ENCODE results near the gene DNAJC15. TPM values are rescaled to one million over a fixed set of nuclear protein-coding genes. Genes with fewer than 3 reads are reported as not detected.
"Not testable (repeated sequence)": the region's sequence is repeated elsewhere in the genome, so short reads cannot be mapped to it uniquely, and the experiment has no call there.

The DNAJC15 gene
- total RNA-seq, 1 donor from 2014 or later, result 17.1 TPM

DNA sequence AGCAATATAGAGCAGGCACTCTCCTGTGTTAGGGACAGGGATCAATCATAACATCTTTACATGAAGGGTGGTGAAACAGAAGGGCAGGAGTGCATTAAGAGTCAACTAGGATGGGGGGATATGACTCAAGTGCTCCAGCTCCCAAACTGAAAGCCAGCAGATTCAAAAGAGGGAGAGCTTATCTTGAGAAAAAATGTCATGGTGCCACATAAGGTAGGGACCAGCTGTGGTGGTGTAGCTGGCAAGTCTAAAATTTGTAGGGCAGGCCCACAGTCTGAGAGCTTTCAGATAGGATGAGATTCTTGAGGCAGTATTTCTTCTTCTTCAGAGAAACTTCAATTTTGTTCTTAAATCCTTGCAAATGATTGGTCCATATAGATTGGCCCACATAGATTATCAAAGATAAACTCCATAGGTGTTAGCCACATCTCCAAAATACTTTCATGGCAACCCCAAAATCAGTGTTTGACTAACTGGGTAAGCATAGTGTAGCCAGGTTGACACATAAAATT lies 19.1 kb downstream of the DNAJC15 start:
- intact Hi-C loops (cut with micrococcal nuclease), result no loop called here

GRCh38 chr13:43044720-43045301 lies 21.4 kb downstream of the DNAJC15 start:
- intact Hi-C loops (cut with micrococcal nuclease), result no loop called here

DNA sequence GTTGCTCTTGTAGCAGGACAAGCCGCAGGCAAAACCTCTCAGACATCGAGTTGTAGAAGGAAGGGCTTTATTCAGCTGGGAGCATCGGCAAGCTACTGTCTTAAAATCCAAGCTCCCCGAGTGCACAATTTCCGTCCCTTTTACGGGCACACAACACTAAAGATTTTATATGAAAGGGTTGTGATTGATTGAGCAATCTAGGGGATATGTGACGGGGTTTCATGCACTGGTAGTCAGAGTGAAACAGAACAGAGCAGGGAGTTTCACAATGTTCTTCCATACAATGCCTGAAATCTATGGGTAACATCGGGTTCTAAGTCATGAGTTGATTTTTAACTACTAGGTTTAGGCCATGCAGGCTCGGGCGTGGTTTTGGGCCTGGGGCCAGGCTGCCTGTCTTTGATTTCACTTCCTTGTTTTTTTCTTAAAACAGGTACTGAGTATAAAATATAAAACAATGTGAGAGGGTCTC lies 22.0 kb downstream of the DNAJC15 start:
- intact Hi-C loops (cut with micrococcal nuclease), result not testable (repeated sequence)

DNA sequence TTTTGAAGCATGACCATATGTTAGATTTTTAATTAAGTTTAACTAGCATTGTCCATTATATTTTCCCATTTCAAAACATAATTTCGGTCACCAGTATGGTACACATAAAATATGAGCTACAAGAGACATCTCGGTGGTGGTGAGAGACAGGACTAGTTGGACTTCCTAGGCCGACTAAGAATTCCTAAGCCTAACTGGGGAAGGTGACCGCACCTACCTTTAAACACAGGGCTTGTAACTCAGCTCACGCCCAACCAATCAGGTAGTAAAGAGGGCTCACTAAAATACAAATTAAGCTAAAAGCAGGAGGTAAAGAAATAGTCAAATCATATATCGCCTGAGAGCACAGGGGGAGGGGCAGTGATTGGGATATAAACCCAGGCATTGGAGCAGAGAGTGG lies 22.9 kb downstream of the DNAJC15 start:
- intact Hi-C loops (cut with micrococcal nuclease), result no loop called here

GRCh38 chr13:43054803-43055802 lies 31.7 kb downstream of the DNAJC15 start:
- intact Hi-C loops (cut with micrococcal nuclease), result loop anchor here (1.0 to 2.0 kb wide), 2 partner anchors 32 to 63 kb away; partner anchors contain the start of genes DNAJC15 and EPSTI1

- intact Hi-C loops (cut with micrococcal nuclease), result no loop called here
These were observed 34.4 kb downstream of the DNAJC15 start for GRCh38 chr13:43057653-43058317.

DNA sequence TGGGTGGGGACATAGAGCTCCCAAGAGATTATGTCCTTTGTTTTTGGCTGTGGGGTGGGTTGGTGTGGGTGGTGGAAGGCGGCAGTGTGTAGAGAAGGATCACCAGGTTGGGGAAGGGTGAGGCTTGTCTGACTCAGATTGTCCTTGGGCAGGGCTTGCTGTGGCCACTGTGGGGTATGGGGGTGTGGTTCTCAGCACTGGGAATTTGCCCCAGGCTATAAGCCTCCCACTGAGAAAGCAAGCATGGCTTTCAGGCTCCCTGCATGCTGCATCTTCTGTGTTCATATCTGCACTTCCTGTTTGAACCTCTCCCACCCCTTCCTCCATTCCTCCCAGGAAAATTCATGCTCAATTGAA lies 34.9 kb downstream of the DNAJC15 start:
- intact Hi-C loops (cut with micrococcal nuclease), result no loop called here

DNA sequence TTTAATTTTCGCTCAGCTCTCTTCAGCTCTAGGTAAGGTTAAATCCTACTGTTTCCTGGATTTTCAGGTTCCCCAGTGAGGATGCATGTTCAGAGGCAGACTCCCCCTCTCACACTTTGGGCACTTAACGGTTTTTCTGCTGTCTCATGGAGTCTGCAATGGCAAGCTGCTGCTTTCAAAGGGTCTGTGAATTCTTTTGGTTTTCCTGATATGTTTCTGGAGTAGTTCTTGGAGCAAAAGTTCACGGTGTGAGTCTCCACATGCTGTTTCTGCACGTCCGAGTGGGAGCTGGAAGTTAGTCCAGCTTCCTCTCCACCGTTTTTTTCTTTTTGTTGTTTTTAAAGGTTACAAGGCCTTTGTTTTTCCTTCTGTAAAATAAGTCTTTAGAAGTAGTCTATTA lies 35.4 kb downstream of the DNAJC15 start:
- intact Hi-C loops (cut with micrococcal nuclease), result no loop called here

DNA sequence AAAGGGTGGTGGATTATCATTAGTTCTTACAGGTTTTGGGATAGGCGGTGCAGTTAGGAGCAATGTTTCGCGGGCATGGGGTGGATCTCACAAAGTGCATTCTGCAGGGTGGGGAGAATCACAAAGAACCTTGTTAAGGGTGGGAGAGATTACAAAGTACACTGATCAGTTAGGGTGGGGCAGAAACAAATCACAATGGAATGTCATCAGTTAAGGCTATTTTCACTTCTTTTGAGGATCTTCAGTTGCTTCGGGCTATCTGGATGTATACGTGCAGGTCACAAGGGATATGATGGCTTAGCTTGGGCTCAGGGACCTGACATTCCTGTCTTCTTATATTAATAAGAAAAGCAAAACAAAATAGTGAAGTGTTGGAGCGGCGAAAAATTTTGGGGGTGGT lies 36.4 kb downstream of the DNAJC15 start:
- intact Hi-C loops (cut with micrococcal nuclease), result not testable (repeated sequence)

- intact Hi-C loops (cut with micrococcal nuclease), result not testable (repeated sequence)
These were observed 37.4 kb downstream of the DNAJC15 start for GRCh38 chr13:43060806-43061205.

- intact Hi-C loops (cut with micrococcal nuclease), result no loop called here
These were observed 38.3 kb downstream of the DNAJC15 start for GRCh38 chr13:43061496-43062280.

DNA sequence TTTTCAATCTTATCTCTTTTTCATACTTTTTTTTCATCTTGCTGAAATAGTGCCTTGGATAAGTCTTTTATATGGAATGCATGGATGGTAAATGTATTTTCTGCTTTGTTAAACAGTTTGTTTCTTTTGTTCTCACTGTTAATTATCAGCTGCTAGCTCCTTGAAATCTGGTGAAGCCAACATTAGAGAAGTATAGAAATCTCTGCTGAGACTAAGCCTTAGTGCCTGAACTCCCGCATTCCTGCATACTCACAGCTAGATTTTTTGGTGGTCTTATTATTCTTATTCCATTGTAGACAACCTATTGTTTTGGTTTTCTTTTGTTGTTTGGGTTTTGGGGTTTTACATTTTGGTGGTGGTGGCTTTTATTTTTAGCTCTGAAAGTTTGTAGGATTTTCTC lies 48.4 kb downstream of the DNAJC15 start:
- intact Hi-C loops (cut with micrococcal nuclease), result loop anchor here (10.0 kb wide), 1 partner anchor 97 kb away; no protein-coding TSS in a partner anchor

GRCh38 chr13:43072394-43072793 lies 49.0 kb downstream of the DNAJC15 start:
- intact Hi-C loops (cut with micrococcal nuclease), result loop anchor here (10.0 kb wide), 1 partner anchor 98 kb away; no protein-coding TSS in a partner anchor

DNA sequence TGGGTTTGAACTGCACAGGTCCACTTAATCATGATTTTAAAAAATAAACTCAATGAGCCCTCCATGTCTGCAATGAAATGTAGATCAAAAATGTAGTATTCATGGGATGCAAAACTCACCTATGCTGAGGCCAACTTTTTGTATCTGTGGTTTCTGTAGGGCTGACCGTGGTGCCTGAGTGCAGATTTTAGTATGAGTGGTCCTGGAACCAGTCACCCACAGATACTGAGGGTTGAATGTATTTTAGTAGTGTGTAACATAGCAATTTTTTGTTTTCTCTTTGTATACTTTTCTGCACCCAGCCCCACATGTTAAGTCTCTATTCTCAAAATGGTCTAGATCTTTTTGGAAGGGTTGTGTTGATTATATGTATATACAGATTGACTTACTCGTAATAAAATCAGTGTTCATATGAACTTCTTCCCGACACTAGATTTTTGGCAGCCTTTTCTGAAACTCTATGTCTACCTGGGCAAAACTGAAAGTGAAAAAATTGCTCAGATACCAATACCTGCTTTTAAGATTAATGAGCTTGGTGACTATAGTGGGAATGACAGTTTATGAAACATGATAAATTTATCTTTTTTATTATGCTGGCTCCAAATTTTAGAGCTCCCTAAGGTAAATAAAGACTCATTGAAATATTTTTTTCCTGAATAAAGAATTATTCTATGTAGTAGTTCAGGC lies 51.6 kb downstream of the DNAJC15 start:
- intact Hi-C loops (cut with micrococcal nuclease), result loop anchor here (10.0 kb wide), 1 partner anchor 100 kb away; no protein-coding TSS in a partner anchor

DNA sequence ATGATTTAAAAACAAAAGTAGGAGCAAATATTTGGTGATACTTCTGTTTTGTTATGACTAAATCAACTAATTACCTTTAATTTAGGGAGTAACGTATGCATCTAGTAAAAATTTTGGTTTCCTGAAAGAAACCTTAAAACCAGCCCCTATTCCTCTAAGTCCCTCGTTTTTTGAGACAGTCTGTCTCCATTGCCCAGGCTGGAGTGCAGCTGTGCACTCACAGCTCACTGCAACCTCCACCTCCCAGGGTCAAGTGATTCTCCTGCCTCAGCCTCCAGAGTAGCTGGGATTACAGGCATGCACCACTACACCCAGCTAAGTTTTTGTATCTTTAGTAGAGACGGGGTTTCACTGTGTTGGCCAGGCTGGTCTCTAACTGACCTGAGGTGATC lies 52.1 kb downstream of the DNAJC15 start:
- intact Hi-C loops (cut with micrococcal nuclease), result loop anchor here (10.0 kb wide), 1 partner anchor 101 kb away; no protein-coding TSS in a partner anchor

DNA sequence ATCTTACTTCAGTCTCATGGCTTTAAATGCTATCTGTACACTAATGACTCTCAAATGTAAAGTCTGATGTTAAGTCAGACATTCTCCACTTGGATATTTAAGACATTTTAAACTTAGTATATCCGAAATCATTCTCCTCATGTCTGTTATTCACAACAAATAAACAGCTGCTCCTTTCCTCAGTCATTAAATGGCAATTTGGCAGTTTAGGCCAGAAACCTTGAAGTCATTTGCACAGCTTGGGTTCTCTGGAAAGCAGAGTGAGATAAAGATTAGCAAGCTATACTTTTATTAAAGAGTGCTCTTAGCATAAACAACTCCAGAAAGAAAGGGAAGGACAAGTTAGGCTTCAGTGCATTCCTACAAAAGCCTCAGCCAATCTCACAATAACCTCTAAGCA lies 53.7 kb downstream of the DNAJC15 start:
- intact Hi-C loops (cut with micrococcal nuclease), result loop anchor here (10.0 kb wide), 1 partner anchor 102 kb away; no protein-coding TSS in a partner anchor

GRCh38 chr13:43077461-43077860 lies 54.1 kb downstream of the DNAJC15 start:
- intact Hi-C loops (cut with micrococcal nuclease), result loop anchor here (10.0 kb wide), 1 partner anchor 103 kb away; no protein-coding TSS in a partner anchor

GRCh38 chr13:43077906-43078305 lies 54.5 kb downstream of the DNAJC15 start:
- intact Hi-C loops (cut with micrococcal nuclease), result loop anchor here (10.0 kb wide), 1 partner anchor 103 kb away; no protein-coding TSS in a partner anchor

DNA sequence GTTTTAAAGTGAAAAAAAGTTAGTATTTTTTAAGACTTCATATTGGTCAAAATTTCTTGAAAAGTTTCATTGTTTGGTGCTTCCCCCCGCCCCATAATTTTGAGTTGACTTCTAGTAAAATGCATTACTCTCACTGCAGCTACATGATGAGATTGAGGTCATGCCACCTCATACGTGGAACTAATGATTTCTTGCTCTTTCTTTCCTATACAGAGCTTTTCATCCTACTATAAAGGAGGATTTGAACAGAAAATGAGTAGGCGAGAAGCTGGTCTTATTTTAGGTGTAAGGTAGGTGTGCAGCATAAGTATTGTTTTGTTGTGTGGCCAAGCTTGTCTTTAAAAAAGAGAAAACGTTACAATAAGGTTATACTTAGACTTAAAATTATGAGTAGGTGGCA lies 55.0 kb downstream of the DNAJC15 start:
- intact Hi-C loops (cut with micrococcal nuclease), result loop anchor here (10.0 kb wide), 1 partner anchor 104 kb away; no protein-coding TSS in a partner anchor
